Nephron (organoid): Measurements from ENCODE around the gene TAF3.
A peak's percentile ranks its signal among the peaks of the same experiment; 100 is the strongest.

Experiments
- H3K27ac Mint-ChIP-seq, 3 experiments: 2 replicates each; pipeline ENCODE4 v1.8.0; 2020; ENCODE audit warnings: mixed read lengths in 3 of 3, mild to moderate bottlenecking in 2 of 3, moderate library complexity in 1 of 3
- H3K27me3 Mint-ChIP-seq: 2 replicates; pipeline ENCODE4 v1.8.0; 2021; ENCODE audit warnings: low read depth, mild to moderate bottlenecking, moderate library complexity, mixed read lengths
- H3K36me3 Mint-ChIP-seq: 2 replicates; pipeline ENCODE4 v1.8.0; 2020; ENCODE audit warnings: low read depth, mixed read lengths
- H3K4me1 Mint-ChIP-seq: 2 replicates; pipeline ENCODE4 v1.8.0; 2020; ENCODE audit warnings: mixed read lengths
- H3K4me3 Mint-ChIP-seq, 3 experiments: 2 replicates each; pipeline ENCODE4 v1.8.0; 2020; ENCODE audit warnings: mild to moderate bottlenecking in 3 of 3, mixed read lengths in 3 of 3, moderate library complexity in 2 of 3
- H3K9me3 Mint-ChIP-seq: 2 replicates; pipeline ENCODE4 v1.8.0; 2020; ENCODE audit warnings: mixed read lengths
- TF ChIP-seq, protein P1 (sequence below), 3 experiments: fragments of 200-600 bp; sonication (generic); IDR thresholded peaks; one replicate each; pipeline ENCODE4 v1.5.0; 2021; ENCODE audit warnings: antibody characterized with exemption in 3 of 3; ENCODE audit not compliant: unreplicated experiment in 3 of 3

The TAF3 gene

DNA sequence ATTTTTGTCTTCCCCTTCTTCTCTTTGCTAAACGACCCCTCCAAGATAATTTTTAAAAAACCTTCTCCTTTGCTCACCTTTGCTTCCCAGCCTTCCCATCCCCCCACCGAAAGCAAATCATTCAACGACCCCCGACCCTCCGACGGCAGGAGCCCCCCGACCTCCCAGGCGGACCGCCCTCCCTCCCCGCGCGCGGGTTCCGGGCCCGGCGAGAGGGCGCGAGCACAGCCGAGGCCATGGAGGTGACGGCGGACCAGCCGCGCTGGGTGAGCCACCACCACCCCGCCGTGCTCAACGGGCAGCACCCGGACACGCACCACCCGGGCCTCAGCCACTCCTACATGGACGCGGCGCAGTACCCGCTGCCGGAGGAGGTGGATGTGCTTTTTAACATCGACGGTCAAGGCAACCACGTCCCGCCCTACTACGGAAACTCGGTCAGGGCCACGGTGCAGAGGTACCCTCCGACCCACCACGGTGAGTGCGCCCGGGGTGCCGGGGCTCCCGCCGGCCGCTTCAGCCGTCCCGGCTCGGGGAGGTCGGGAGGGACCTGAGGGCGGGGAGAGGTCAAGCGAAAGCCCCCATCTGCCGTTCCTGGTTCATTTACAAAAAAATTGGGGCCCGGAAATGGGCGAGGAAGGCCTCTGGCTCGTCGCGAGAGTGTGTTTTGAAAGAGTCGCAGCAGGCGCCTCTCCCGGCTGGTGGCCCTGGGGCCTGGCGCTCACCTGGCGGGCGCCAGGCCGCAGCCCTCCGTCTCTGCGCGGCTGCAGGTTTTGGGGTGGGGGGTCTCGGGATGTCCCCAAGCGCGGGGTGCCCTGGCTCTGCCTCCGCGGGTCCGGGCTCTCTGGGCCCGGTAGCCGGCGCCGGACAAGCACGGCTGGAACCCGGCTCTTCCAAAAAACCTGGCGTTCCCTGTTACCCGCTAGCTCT is 237.4 kb downstream of the TAF3 start:
- TF ChIP-seq, protein P1, sequence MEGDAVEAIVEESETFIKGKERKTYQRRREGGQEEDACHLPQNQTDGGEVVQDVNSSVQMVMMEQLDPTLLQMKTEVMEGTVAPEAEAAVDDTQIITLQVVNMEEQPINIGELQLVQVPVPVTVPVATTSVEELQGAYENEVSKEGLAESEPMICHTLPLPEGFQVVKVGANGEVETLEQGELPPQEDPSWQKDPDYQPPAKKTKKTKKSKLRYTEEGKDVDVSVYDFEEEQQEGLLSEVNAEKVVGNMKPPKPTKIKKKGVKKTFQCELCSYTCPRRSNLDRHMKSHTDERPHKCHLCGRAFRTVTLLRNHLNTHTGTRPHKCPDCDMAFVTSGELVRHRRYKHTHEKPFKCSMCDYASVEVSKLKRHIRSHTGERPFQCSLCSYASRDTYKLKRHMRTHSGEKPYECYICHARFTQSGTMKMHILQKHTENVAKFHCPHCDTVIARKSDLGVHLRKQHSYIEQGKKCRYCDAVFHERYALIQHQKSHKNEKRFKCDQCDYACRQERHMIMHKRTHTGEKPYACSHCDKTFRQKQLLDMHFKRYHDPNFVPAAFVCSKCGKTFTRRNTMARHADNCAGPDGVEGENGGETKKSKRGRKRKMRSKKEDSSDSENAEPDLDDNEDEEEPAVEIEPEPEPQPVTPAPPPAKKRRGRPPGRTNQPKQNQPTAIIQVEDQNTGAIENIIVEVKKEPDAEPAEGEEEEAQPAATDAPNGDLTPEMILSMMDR (IDR thresholded peaks at IDR 0.05; ENCODE audit: unreplicated experiment in 3 of 3), result no peak
- peak overlapping the region; percentile 81 to 86 (median 85) for H3K4me3 Mint-ChIP-seq
- H3K9me3 Mint-ChIP-seq, result peaks cover 3% of the 10 kb centered on the region
- peak overlapping the region in 1 of 3 experiments; percentile 55 for H3K27ac Mint-ChIP-seq
- peaks cover 99% of the 10 kb centered on the region for H3K27me3 Mint-ChIP-seq
- H3K4me1 Mint-ChIP-seq, result peaks cover 49% of the 10 kb centered on the region
- H3K36me3 Mint-ChIP-seq, result peaks cover 21% of the 10 kb centered on the region

DNA sequence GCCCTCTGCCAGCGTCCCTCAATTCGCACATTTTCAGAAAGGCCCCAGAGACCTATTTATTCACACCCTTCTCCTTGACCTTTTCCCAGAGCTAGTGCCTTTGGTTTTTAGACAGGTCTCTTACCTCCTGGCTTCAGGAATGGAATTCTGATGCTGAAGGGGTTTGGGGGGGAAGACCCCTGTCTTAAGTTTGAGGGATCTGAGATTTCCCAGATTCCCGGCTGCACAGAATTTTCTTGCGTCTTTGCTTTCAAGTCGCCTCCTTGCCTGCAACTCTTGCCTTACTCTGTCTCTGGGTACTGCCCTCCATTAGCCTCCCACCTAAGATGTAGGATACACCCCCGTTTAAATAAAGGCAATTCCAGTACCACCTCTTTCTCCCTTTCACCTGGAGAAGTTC is 238.1 kb downstream of the TAF3 start:
- TF ChIP-seq, protein P1 (IDR thresholded peaks at IDR 0.05; ENCODE audit: unreplicated experiment in 3 of 3), result no peak
- Mint-ChIP-seq H3K9me3 (peaks cover 3% of the 10 kb centered on the region), H3K27ac (peak overlapping the region in 2 of 3 experiments; percentile 11 to 84), H3K4me1 (peaks cover 51% of the 10 kb centered on the region), H3K36me3 (peaks cover 21% of the 10 kb centered on the region), H3K4me3 (peak overlapping the region; percentile 81 to 86 (median 85)), H3K27me3 (peaks cover 99% of the 10 kb centered on the region)

DNA sequence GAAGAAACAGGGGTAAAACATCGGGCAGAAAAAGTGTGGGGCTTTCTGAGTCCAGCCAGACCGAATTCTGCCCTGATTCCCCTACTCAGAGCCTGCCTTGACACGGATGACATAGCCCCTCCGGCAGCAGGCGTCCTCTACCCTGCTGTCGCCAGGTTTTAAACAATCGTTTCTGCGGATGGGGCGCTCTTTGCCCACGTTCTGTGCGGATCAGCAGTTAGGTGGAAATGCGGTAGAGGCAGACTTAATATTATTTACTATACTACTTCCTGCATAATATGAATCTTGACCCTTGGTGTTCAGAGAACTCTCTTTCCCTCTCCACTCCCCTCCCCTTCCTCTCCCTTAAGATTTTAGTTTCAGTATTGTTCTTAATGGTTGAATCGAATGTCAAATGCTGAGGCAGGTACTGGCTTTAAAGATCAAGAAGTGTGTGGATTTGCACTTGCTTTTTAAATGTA is 238.6 kb downstream of the TAF3 start:
- Mint-ChIP-seq H3K36me3 (peaks cover 21% of the 10 kb centered on the region), H3K9me3 (peaks cover 3% of the 10 kb centered on the region), H3K27me3 (peaks cover 98% of the 10 kb centered on the region), H3K27ac (peak overlapping the region; percentile 11 to 84 (median 40)), H3K4me3 (peak overlapping the region; percentile 81 to 86 (median 85)), H3K4me1 (peaks cover 51% of the 10 kb centered on the region)
- TF ChIP-seq, protein P1 (IDR thresholded peaks at IDR 0.05; ENCODE audit: unreplicated experiment in 3 of 3), result no peak

- TF ChIP-seq, protein P1 (IDR thresholded peaks at IDR 0.05; ENCODE audit: unreplicated experiment in 3 of 3), result no peak
- Mint-ChIP-seq H3K4me1 (peaks cover 46% of the 10 kb centered on the region), H3K9me3 (peaks cover 3% of the 10 kb centered on the region), H3K27me3 (peaks cover 98% of the 10 kb centered on the region), H3K27ac (peak overlapping the region in 2 of 3 experiments; percentile 35 to 84), H3K36me3 (peaks cover 21% of the 10 kb centered on the region), H3K4me3 (peak overlapping the region; percentile 66 to 85 (median 81))
Measured at GRCh38 chr10:8057636-8058273, 239.4 kb downstream of the TAF3 start.

GRCh38 chr10:8058274-8059111 is 240.2 kb downstream of the TAF3 start:
- TF ChIP-seq, protein P1 (IDR thresholded peaks at IDR 0.05; ENCODE audit: unreplicated experiment in 3 of 3), result no peak
- Mint-ChIP-seq H3K27me3 (peaks cover 98% of the 10 kb centered on the region), H3K36me3 (peaks cover 27% of the 10 kb centered on the region), H3K4me3 (peak overlapping the region; percentile 24 to 81 (median 36)), H3K4me1 (peaks cover 48% of the 10 kb centered on the region), H3K27ac (peak overlapping the region in 1 of 3 experiments; percentile 52), H3K9me3 (peaks cover 3% of the 10 kb centered on the region)
